ENCODE results near the gene TASOR2.

TASOR2 gene

GRCh38 chr10:5656737-5657579 lies 27.7 kb upstream of the TASOR2 start:
- peaks cover 0 to 2% of the 10 kb centered on the region in 2 donors for H3K36me3 ChIP-seq (ENCODE audit: control insufficient read depth in 2 of 2, insufficient read depth in 2 of 2, low read length in 2 of 2)
- H3K4me1 ChIP-seq (ENCODE audit: control insufficient read depth, insufficient read depth, low read length): peaks cover 9% of the 10 kb centered on the region

DNA sequence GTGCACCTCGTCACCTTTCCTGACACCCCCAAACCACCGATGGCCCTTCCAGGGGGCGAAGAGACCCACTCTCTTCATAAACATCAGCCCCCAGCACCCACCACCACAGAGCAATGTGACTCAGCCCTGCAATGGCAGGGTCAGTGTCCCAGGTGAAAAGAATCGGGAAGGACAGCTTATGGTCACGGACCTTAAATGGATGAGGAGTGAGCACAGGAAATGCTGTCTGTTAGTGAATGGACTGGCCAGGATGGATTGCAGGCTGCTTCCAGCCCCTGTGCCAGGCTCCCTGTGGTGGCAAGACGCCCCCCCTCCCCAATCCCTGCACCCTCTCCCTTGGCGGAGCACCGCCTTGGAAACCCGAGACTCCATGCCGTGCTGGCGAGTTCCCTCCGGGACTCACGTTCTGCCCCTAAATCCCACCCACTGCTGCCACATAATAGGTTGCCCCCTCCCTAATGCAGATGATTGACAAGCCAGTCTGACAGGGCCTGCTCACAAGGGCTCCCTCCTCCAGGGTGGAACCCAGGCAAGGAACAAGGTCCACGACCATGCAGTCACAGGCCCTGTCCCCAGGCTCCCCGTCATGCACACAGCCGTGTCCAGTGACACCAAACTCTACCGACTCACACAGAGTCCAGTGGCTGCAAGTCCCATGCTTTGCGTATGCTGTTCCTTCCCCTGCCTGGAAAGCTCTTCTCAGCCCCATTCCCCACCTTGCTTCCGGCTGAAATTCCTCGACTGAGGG lies 25.6 kb upstream of the TASOR2 start:
- no peaks in the 10 kb centered on the region for H3K27me3 ChIP-seq (ENCODE audit: control insufficient read depth in 1 of 2, insufficient read depth in 2 of 2, low read length in 2 of 2)
- no peak overlapping the region for H3K9ac ChIP-seq (ENCODE audit: low read length in 2 of 2)
- H3K4me3 ChIP-seq (ENCODE audit: low read length in 2 of 2): no peak overlapping the region
- no peaks in the 10 kb centered on the region for H3K9me3 ChIP-seq (ENCODE audit: control insufficient read depth in 2 of 2, low read length in 2 of 2)
- peaks cover 8% of the 10 kb centered on the region for H3K4me1 ChIP-seq (ENCODE audit: control insufficient read depth, insufficient read depth, low read length)
- no peak overlapping the region for H3K27ac ChIP-seq (ENCODE audit: low read length)
- peaks cover 0 to 2% of the 10 kb centered on the region in 2 donors for H3K36me3 ChIP-seq (ENCODE audit: control insufficient read depth in 2 of 2, insufficient read depth in 2 of 2, low read length in 2 of 2)

More at GRCh38 chr10:5656737-5657579, 27.7 kb upstream of the TASOR2 start:
- Histone ChIP-seq H3K9me3 (ENCODE audit: control insufficient read depth in 2 of 2, low read length in 2 of 2) (no peaks in the 10 kb centered on the region), H3K4me3 (ENCODE audit: low read length in 2 of 2) (no peak overlapping the region), H3K27me3 (ENCODE audit: control insufficient read depth in 1 of 2, insufficient read depth in 2 of 2, low read length in 2 of 2) (no peaks in the 10 kb centered on the region), H3K27ac (ENCODE audit: low read length) (no peak overlapping the region), H3K9ac (ENCODE audit: low read length in 2 of 2) (no peak overlapping the region)

DNA sequence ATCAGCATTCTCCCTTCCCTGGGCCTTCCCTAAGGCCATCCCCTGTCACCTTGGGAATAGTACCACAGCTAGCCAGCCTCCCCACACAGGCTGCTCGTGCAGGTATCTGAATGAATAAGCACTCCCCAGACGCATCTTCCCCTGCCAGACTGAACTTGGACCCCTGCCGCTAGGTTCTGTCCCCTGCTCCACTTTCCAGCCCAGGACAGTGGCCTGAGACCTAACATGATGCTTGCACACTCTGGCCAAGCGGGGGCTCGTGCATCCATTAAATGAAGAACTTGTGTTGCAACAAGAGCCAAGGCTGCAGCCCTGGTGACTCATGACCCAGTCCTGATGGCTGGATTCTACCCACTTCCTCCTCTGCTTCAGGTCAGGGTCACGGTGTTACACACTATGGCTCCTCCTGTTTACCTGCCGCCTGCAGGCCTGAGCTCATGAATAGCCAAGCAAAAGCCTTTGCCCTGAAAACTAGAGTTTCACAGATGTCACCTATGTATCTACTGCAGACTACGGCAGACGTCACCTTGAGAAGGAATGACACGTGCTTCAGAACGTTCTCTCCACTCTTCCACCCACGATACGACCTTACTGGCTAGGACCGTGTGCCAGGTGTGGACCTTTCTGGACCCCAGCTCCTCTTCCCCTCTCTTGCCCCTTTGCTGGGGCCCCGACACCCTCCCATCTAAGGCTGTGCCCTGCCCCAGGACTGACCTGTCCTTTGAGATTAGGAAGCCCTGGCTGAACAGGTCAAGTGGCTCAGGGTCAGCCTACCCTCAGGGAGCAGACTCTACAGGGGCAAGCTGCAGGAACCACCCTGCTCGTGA lies 24.7 kb upstream of the TASOR2 start:
- H3K27ac ChIP-seq (ENCODE audit: low read length): no peak overlapping the region

GRCh38 chr10:5661043-5661442 lies 23.6 kb upstream of the TASOR2 start:
- H3K9ac ChIP-seq (ENCODE audit: low read length in 2 of 2): no peak overlapping the region
- H3K4me3 ChIP-seq (ENCODE audit: low read length in 2 of 2): no peak overlapping the region
- no peaks in the 10 kb centered on the region for H3K36me3 ChIP-seq (ENCODE audit: control insufficient read depth in 2 of 2, insufficient read depth in 2 of 2, low read length in 2 of 2)
- no peaks in the 10 kb centered on the region for H3K9me3 ChIP-seq (ENCODE audit: control insufficient read depth in 2 of 2, low read length in 2 of 2)
- H3K4me1 ChIP-seq (ENCODE audit: control insufficient read depth, insufficient read depth, low read length): peaks cover 15% of the 10 kb centered on the region
- H3K27ac ChIP-seq (ENCODE audit: low read length): no peak overlapping the region
- H3K27me3 ChIP-seq (ENCODE audit: control insufficient read depth in 1 of 2, insufficient read depth in 2 of 2, low read length in 2 of 2): no peaks in the 10 kb centered on the region

More for the DNA sequence above, 24.7 kb upstream of the TASOR2 start:
- no peak overlapping the region for H3K4me3 ChIP-seq (ENCODE audit: low read length in 2 of 2)
- H3K36me3 ChIP-seq (ENCODE audit: control insufficient read depth in 2 of 2, insufficient read depth in 2 of 2, low read length in 2 of 2): no peaks in the 10 kb centered on the region
- no peaks in the 10 kb centered on the region for H3K9me3 ChIP-seq (ENCODE audit: control insufficient read depth in 2 of 2, low read length in 2 of 2)
- no peak overlapping the region for H3K9ac ChIP-seq (ENCODE audit: low read length in 2 of 2)
- H3K27me3 ChIP-seq (ENCODE audit: control insufficient read depth in 1 of 2, insufficient read depth in 2 of 2, low read length in 2 of 2): no peaks in the 10 kb centered on the region
- H3K4me1 ChIP-seq (ENCODE audit: control insufficient read depth, insufficient read depth, low read length): peaks cover 8% of the 10 kb centered on the region

DNA sequence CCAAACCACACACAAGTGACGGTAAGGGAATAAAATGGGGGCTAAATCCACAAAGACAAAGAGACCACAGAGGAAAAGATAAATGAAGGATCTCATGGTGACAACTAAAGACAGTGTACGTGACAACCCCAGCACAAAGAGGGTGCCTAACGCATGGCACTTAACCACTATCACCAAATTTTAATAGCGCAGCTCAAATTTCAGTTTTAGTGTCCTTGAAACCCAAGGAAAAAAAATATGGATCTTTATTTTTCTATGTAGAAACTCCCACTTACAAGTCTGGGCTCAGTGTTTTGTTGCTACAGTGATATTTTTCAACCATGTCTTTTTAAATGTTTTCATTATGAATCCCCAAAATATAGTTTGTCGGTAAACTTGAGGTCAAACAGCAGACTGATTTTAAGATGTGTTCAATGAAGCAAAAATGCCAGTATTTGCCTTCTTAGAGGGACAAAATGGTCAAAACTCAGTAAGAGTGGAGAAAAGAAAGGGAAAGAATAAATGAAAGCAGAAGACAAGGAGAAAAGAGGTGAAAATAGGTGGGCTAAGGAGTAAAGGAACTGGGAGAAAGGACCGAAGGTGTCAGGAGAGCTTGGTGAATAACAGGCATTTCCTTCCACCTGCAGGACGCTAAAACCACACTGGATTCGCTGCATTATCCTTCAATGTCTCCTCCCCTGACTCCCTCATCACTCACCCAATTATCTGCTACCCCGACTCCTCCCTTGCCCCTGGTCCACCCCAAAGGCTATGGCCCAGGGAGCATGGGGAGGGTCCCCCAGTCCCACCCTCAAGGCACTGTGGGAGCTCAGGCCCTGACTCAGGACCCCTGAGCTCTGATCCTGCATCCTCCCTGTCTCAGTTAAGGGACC lies 21.7 kb upstream of the TASOR2 start:
- Histone ChIP-seq H3K4me3 (ENCODE audit: low read length in 2 of 2) (no peak overlapping the region), H3K9me3 (ENCODE audit: control insufficient read depth in 2 of 2, low read length in 2 of 2) (no peaks in the 10 kb centered on the region), H3K27ac (ENCODE audit: low read length) (no peak overlapping the region), H3K4me1 (ENCODE audit: control insufficient read depth, insufficient read depth, low read length) (peaks cover 23% of the 10 kb centered on the region), H3K27me3 (ENCODE audit: control insufficient read depth in 1 of 2, insufficient read depth in 2 of 2, low read length in 2 of 2) (no peaks in the 10 kb centered on the region), H3K9ac (ENCODE audit: low read length in 2 of 2) (no peak overlapping the region), H3K36me3 (ENCODE audit: control insufficient read depth in 2 of 2, insufficient read depth in 2 of 2, low read length in 2 of 2) (no peaks in the 10 kb centered on the region)

DNA sequence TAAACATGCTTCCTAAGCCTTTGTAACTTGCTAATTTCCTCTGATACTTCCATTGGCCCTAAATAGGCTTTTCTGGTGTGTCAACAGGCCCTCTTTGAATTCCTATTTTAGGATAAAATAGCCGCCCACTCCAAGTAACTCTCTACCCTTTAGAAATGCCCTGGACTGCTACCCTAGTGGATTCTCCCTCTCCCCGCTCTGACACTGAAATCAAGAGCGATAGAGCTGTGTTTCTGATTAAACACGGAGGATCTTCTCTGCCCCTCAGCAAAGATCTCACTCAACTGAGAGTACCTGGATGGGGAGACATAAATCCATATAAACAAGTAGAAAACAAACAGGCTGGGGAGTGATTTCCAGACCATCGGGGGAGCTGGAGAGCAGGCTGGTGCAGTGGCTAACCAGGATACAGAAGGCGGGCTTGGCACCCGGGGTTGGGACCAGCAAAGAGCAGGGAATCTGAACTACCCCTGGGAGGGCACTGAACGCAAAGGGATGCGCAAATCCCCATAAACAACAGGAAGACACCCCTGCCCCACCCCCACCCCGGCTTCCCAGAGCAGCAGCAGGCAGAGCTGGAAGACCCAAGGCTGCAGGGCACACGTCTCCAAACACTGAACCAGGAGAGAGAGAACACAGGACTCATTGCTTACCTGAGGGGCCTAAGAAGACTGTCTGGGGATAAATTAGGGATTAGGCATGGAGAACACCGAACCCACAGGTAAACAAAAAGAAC lies 20.8 kb upstream of the TASOR2 start:
- no peak overlapping the region for H3K4me3 ChIP-seq (ENCODE audit: low read length in 2 of 2)
- H3K4me1 ChIP-seq (ENCODE audit: control insufficient read depth, insufficient read depth, low read length): peaks cover 23% of the 10 kb centered on the region
- no peak overlapping the region for H3K27ac ChIP-seq (ENCODE audit: low read length)

DNA sequence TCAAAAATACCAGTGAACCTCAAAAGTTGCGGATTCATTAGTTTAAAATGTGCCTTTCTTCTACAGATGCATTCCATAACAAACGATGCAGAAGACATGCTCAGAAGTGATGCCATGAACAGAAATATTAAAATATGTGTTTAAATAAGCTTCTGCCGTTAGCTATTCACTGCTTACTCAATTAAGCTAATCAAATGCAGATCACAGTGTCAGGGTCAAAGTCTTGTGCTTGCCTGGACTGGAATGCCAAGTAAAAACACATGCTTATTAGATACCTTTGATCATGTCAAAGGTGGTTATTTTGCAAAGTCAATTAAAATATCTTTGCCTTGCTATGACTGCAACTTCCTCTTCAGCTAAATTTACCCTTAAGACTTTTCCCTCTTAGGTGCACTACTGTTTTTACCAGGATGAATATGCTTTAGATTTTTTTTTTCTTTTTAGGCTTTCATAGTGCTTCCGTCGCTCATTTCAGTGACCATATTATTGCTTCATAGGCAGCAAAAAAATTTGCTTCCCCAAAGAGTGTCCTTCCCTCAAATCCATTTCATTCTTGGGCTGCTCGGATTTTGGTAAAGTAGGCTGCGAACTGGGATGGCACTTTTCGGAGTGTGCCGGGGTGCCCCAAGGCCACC lies 19.1 kb upstream of the TASOR2 start:
- H3K36me3 ChIP-seq (ENCODE audit: control insufficient read depth in 2 of 2, insufficient read depth in 2 of 2, low read length in 2 of 2): no peaks in the 10 kb centered on the region
- H3K27ac ChIP-seq (ENCODE audit: low read length): peak overlapping the region; percentile 37
- H3K9ac ChIP-seq (ENCODE audit: low read length in 2 of 2): peak overlapping the region; percentile 69
- no peaks in the 10 kb centered on the region for H3K27me3 ChIP-seq (ENCODE audit: control insufficient read depth in 1 of 2, insufficient read depth in 2 of 2, low read length in 2 of 2)
- H3K4me1 ChIP-seq (ENCODE audit: control insufficient read depth, insufficient read depth, low read length): peaks cover 19% of the 10 kb centered on the region
- peak overlapping the region; percentile 70 to 90 for H3K4me3 ChIP-seq (ENCODE audit: low read length in 2 of 2)
- no peaks in the 10 kb centered on the region for H3K9me3 ChIP-seq (ENCODE audit: control insufficient read depth in 2 of 2, low read length in 2 of 2)

More for the DNA sequence above, 20.8 kb upstream of the TASOR2 start:
- H3K9me3 ChIP-seq (ENCODE audit: control insufficient read depth in 2 of 2, low read length in 2 of 2): no peaks in the 10 kb centered on the region
- H3K27me3 ChIP-seq (ENCODE audit: control insufficient read depth in 1 of 2, insufficient read depth in 2 of 2, low read length in 2 of 2): no peaks in the 10 kb centered on the region
- H3K9ac ChIP-seq (ENCODE audit: low read length in 2 of 2): no peak overlapping the region
- no peaks in the 10 kb centered on the region for H3K36me3 ChIP-seq (ENCODE audit: control insufficient read depth in 2 of 2, insufficient read depth in 2 of 2, low read length in 2 of 2)

GRCh38 chr10:5666008-5666840 lies 18.4 kb upstream of the TASOR2 start, which contains the start of gene ASB13:
Gene ASB13, minus strand, starts transcription at chr10:5666595. Its CDS starts 44 bp downstream, at chr10:5666551.
- Histone ChIP-seq H3K36me3 (ENCODE audit: control insufficient read depth in 2 of 2, insufficient read depth in 2 of 2, low read length in 2 of 2) (no peaks in the 10 kb centered on the region), H3K27me3 (ENCODE audit: control insufficient read depth in 1 of 2, insufficient read depth in 2 of 2, low read length in 2 of 2) (no peaks in the 10 kb centered on the region), H3K4me1 (ENCODE audit: control insufficient read depth, insufficient read depth, low read length) (peaks cover 19% of the 10 kb centered on the region), H3K27ac (ENCODE audit: low read length) (peak within 1 kb of the TSS; percentile 37), H3K4me3 (ENCODE audit: low read length in 2 of 2) (peak within 1 kb of the TSS; percentile 76 to 90), H3K9ac (ENCODE audit: low read length in 2 of 2) (peak within 1 kb of the TSS; percentile 69), H3K9me3 (ENCODE audit: control insufficient read depth in 2 of 2, low read length in 2 of 2) (no peaks in the 10 kb centered on the region)
